DND-41 (cell line): ENCODE results near the gene LRRFIP2.
"Not testable (repeated sequence)": the region's sequence is repeated elsewhere in the genome, so short reads cannot be mapped to it uniquely, and the experiment has no call there.

Experiments used
- ATAC-seq: fragments of 200-7000 bp; cut with Tn5 transposase; 3 replicates; pipeline ENCODE4 v1.9.1; 2021; ENCODE audit warnings: low read depth; ENCODE audit not compliant: insufficient read depth
- DNase-seq: peaks from one replicate; pipeline ENCODE4 v3.0.0-alpha.2; 2020
- H2AFZ ChIP-seq: 2 replicates; pipeline ENCODE4 v1.6.0; 2012; ENCODE audit warnings: low read depth, low read length
- H3K27ac ChIP-seq: 2 replicates; pipeline ENCODE4 v1.5.1; 2012; ENCODE audit warnings: low read length, inconsistent platforms
- H3K27me3 ChIP-seq: fragments of 200-600 bp; sonication (generic); 2 replicates; pipeline ENCODE4 v1.6.0; 2012; ENCODE audit warnings: low read length, mild to moderate bottlenecking, inconsistent platforms; ENCODE audit not compliant: insufficient read depth, poor library complexity
- H3K36me3 ChIP-seq: 2 replicates; pipeline ENCODE4 v1.5.1; 2012; ENCODE audit warnings: low read length, inconsistent platforms; ENCODE audit not compliant: insufficient read depth
- H3K4me1 ChIP-seq: 2 replicates; pipeline ENCODE4 v1.5.1; 2012; ENCODE audit warnings: mild to moderate bottlenecking, low read length; ENCODE audit not compliant: insufficient read depth
- H3K4me2 ChIP-seq: 2 replicates; pipeline ENCODE4 v1.6.0; 2012; ENCODE audit warnings: mild to moderate bottlenecking, moderate library complexity, low read length, inconsistent platforms; ENCODE audit not compliant: insufficient read depth
- H3K4me3 ChIP-seq, 2 experiments: fragments of 200-600 bp in 1 of 2; shearing (Covaris generic) in 1 of 2; 2 replicates each; pipeline ENCODE4 v1.5.1; 2012 to 2016; ENCODE audit warnings: inconsistent platforms in 2 of 2, low read length in 2 of 2, mild to moderate bottlenecking in 2 of 2, low read depth in 1 of 2, moderate library complexity in 1 of 2
- H3K79me2 ChIP-seq: 2 replicates; pipeline ENCODE4 v1.6.0; 2012; ENCODE audit warnings: low read length, inconsistent platforms; ENCODE audit not compliant: insufficient read depth
- H3K9ac ChIP-seq: 2 replicates; pipeline ENCODE4 v1.6.0; 2012; ENCODE audit warnings: low read depth, mild to moderate bottlenecking, inconsistent platforms, low read length, moderate library complexity
- H3K9me3 ChIP-seq: 2 replicates; pipeline ENCODE4 v1.5.1; 2012; ENCODE audit warnings: low read length, moderate library complexity, mild to moderate bottlenecking, inconsistent platforms; ENCODE audit not compliant: insufficient read depth, severe bottlenecking
- H4K20me1 ChIP-seq: 2 replicates; pipeline ENCODE4 v1.6.0; 2012; ENCODE audit warnings: low read length; ENCODE audit not compliant: insufficient read depth
- CTCF ChIP-seq: IDR thresholded peaks from 2 replicates; pipeline ENCODE4 v1.5.1; 2012; ENCODE audit warnings: borderline replicate concordance, low read length, moderate library complexity, mild to moderate bottlenecking; ENCODE audit not compliant: poor library complexity, severe bottlenecking; ENCODE audit errors: extremely low read depth
- EZH2 ChIP-seq: IDR thresholded peaks from 3 replicates; pipeline ENCODE4 v1.6.1; 2012; ENCODE audit warnings: borderline replicate concordance, low read depth, mild to moderate bottlenecking, moderate library complexity, low read length, inconsistent platforms; ENCODE audit not compliant: severe bottlenecking

LRRFIP2 gene

GRCh38 chr3:37050282-37050681, 124.1 kb downstream of the LRRFIP2 start:
- no peak overlapping the region for H3K4me2 ChIP-seq
- ATAC-seq (no peak), DNase-seq (no peak)
- peaks cover 85% of the 10 kb centered on the region for H3K36me3 ChIP-seq
- H3K9ac ChIP-seq = no peak overlapping the region
- no peak overlapping the region for H3K4me3 ChIP-seq
- TF ChIP-seq CTCF = no peak
- TF ChIP-seq EZH2 = no peak
- no peaks in the 10 kb centered on the region for H4K20me1 ChIP-seq
- no peak overlapping the region for H2AFZ ChIP-seq
- no peaks in the 10 kb centered on the region for H3K27me3 ChIP-seq
- H3K9me3 ChIP-seq = no peaks in the 10 kb centered on the region
- H3K79me2 ChIP-seq = no peaks in the 10 kb centered on the region
- H3K27ac ChIP-seq = no peak overlapping the region
- no peaks in the 10 kb centered on the region for H3K4me1 ChIP-seq

- not testable (repeated sequence) for H3K79me2 ChIP-seq, H3K9ac ChIP-seq, H3K9me3 ChIP-seq, H3K4me2 ChIP-seq, H2AFZ ChIP-seq, H4K20me1 ChIP-seq, H3K4me1 ChIP-seq, H3K27me3 ChIP-seq, H3K27ac ChIP-seq, H3K4me3 ChIP-seq, DNase-seq, ATAC-seq
- H3K36me3 ChIP-seq = peaks cover 71% of the 10 kb centered on the region
These were observed 131.7 kb downstream of the LRRFIP2 start for GRCh38 chr3:37042712-37043111.

GRCh38 chr3:37041546-37042195, 132.7 kb downstream of the LRRFIP2 start:
- H3K9me3 ChIP-seq = no peaks in the 10 kb centered on the region
- no peaks in the 10 kb centered on the region for H3K27me3 ChIP-seq
- no peak overlapping the region for H2AFZ ChIP-seq
- H3K36me3 ChIP-seq = peaks cover 67% of the 10 kb centered on the region
- DNase-seq = no peak
- TF ChIP-seq CTCF = no peak
- no peak for TF ChIP-seq EZH2
- no peak for ATAC-seq
- H3K4me1 ChIP-seq = no peaks in the 10 kb centered on the region
- H3K9ac ChIP-seq = no peak overlapping the region
- H3K4me2 ChIP-seq = no peak overlapping the region
- H3K79me2 ChIP-seq = no peaks in the 10 kb centered on the region; the same call in 1 of the 2 replicates
- H4K20me1 ChIP-seq = no peaks in the 10 kb centered on the region
- no peak overlapping the region for H3K27ac ChIP-seq
- H3K4me3 ChIP-seq = no peak overlapping the region

GRCh38 chr3:37040231-37040630, 134.2 kb downstream of the LRRFIP2 start:
- peaks cover 9% of the 10 kb centered on the region for H3K9me3 ChIP-seq
- H3K4me3 ChIP-seq = no peak overlapping the region
- H3K9ac ChIP-seq = no peak overlapping the region
- no peaks in the 10 kb centered on the region for H3K27me3 ChIP-seq
- no peak for TF ChIP-seq CTCF
- TF ChIP-seq EZH2 = no peak
- H3K36me3 ChIP-seq = peaks cover 81% of the 10 kb centered on the region
- H3K4me2 ChIP-seq = no peak overlapping the region
- H3K27ac ChIP-seq = no peak overlapping the region
- no peak for DNase-seq
- no peak overlapping the region for H2AFZ ChIP-seq
- H3K79me2 ChIP-seq = no peaks in the 10 kb centered on the region; the same call in 1 of the 2 replicates
- H4K20me1 ChIP-seq = no peaks in the 10 kb centered on the region
- no peaks in the 10 kb centered on the region for H3K4me1 ChIP-seq
- no peak for ATAC-seq
